SK-MEL-5 (cell line): ENCODE results near the gene GSN. TPM values are rescaled to one million over a fixed set of nuclear protein-coding genes. Genes with fewer than 3 reads are reported as not detected.

ENCODE experiments used
- DNase-seq: peaks from one replicate; pipeline ENCODE4 v3.0.0-alpha.2; 2016; ENCODE audit warnings: low read depth, low spot score
- in situ Hi-C: cut with HindIII; loops from 2 replicates; pipeline ENCODE4 v1.10.0; 2016; ENCODE audit warnings: low sequenced_read_pairs, high pct_unique_total_duplicates, low pct_unique_long_range_greater_than_20kb
- total RNA-seq: library from RNA; depleted of rRNA; stranded (reverse); fragments of >200 nt; shearing (Covaris generic); gene quantifications from 2 replicates; pipeline ENCODE4 v1.2.3, GENCODE V29; 2014

The GSN gene
- total RNA-seq, 1 experiment from 2014 or later: 343 TPM

DNA sequence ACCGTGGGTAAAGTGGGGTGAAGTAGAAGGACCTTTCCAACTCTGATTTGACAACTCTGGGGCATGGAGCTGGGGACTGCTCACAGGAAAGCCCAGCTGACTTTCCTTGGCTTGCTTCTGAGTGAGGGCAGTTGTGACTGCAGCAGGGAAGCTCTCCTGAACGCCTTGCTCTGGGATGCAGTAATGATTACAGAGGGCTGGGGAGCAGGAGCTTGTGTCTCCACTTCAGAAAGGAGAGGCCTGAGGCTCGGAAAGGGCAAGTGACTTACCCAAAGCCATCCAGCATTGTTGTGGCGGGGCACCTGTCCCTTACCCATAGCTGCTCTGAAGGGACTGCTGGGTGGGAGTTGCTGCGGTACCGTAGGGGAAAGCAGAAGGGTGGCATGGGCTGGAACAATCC is 41.2 kb downstream of the GSN start:
- in situ Hi-C loops: no loop called here
- no peak for DNase-seq

DNA sequence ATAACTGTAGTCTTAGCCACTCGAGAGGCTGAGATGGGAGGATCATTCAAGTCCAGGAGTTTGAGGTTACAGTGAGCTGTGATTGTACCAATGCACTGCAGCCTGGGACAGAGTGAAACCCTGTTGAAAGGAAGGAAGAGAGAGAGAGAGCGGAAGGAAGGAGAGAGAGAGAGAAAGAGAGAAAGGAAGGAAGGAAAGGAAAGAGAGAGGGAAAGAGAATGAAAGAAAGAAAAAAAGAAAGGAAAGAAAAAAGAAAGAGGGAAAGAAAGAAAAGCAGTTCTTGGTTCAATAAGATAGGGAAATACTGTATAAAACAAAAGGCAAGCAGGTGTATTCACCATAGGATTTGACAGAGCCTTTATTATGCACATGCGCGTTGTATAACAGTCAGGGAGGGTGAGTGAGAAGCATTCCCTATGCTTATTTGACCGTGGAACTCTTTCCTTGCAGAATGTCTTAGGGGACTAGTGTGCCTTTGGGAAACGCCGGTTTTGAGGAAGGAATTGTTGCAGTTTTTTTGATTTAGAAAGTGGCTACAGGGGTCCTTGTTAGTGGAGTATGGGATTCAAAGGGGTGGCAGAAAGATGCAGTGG is 42.0 kb downstream of the GSN start:
- in situ Hi-C loops: no loop called here
- DNase-seq: no peak

DNA sequence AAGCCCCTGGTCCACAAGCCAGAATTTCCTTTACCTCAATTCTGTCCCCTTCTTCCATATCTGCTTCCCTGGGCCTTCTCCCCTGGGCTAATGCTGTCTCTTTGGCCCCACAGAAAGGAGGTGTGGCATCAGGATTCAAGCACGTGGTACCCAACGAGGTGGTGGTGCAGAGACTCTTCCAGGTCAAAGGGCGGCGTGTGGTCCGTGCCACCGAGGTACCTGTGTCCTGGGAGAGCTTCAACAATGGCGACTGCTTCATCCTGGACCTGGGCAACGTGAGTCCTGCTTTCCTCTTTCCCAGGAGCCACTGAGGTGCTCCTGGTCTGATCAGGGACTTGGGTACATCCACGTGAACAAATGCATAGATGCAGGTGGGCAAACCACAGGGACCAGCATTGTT is 42.6 kb downstream of the GSN start:
- in situ Hi-C loops: no loop called here
- DNase-seq: no peak

DNA sequence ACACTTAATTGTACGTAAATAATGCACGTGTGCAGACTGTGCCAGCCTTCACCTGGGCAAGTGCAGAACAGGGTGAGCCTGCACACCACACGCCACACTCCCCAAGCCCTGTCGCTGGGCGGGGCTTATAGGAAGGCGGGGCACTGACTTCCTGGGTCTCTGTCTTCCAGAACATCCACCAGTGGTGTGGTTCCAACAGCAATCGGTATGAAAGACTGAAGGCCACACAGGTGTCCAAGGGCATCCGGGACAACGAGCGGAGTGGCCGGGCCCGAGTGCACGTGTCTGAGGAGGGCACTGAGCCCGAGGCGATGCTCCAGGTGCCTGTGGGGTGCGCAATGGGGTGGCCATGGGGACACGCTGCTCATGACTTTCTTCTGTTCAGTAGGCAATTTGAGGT is 44.2 kb downstream of the GSN start:
- no peak for DNase-seq
- in situ Hi-C loops: no loop called here

DNA sequence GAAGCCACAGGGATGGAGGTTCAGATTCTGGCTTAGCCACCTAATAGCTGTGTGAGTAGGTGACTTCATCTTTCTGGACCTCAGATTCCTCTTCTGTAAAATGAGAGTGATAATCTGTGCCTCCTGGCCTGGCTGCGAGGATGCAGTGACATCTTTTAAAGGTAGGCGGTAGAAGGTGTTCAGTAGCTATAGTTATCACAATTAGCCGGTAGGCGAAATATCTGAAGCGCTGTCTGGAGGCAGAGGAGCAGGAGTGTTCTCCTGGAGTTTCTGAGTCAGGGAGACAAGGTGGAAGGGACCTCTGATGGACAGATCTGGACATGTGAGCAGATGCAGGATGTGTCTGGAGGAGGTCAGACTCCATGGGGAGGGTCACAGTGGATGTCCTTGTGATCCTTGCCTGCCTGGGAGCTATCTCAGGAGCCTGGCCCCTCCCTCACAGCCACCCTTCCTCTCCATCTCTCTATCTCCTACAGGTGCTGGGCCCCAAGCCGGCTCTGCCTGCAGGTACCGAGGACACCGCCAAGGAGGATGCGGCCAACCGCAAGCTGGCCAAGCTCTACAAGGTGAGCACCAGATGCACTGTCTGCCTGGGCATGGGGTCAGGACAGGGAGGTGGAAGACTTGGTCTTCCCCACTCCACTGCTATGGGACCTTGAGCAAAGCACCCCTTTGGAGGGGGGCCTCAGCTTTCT is 45.6 kb downstream of the GSN start:
- in situ Hi-C loops: no loop called here

DNA sequence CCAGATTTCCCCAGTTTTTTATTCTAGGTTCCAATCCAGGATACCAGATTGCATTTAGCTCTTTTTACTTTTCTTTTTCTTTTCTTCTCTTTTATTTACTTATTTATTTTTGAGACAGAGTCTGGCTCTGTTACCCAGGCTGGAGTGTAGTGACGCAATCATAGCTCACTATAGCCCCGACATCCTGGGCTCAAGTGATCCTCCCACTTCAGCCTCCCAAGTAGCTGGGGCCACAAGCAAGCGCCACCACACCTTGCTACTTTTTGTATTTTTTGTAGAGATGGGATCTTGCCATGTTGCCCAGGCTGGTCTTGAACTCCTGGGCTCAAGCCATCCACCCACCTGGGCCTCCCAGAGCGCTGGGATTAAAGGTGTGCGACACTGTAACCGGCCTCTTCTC is 48.4 kb downstream of the GSN start:
- DNase-seq: no peak
- in situ Hi-C loops: no loop called here

More for the DNA sequence above, 45.6 kb downstream of the GSN start:
- no peak for DNase-seq

DNA sequence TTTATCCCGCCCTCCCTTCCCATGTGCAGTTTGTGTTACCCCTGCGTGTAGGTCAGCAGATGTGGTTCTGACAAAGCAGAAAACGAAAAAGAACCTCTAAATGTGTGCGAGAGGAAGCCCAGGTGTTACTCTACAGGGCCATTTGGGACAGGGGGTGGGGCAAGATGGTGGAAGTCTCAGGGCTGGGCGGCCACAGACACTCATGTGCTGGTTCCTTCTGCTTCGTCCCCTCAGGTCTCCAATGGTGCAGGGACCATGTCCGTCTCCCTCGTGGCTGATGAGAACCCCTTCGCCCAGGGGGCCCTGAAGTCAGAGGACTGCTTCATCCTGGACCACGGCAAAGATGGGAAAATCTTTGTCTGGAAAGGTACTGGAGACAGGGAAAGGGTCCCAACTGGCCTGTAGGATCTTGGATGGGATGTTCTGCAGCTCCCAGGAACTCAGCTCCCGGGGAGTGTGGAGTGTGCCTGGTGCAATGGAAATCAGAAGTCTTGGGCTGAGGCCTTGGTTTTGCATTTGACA is 49.0 kb downstream of the GSN start:
- DNase-seq: no peak
- in situ Hi-C loops: no loop called here

DNA sequence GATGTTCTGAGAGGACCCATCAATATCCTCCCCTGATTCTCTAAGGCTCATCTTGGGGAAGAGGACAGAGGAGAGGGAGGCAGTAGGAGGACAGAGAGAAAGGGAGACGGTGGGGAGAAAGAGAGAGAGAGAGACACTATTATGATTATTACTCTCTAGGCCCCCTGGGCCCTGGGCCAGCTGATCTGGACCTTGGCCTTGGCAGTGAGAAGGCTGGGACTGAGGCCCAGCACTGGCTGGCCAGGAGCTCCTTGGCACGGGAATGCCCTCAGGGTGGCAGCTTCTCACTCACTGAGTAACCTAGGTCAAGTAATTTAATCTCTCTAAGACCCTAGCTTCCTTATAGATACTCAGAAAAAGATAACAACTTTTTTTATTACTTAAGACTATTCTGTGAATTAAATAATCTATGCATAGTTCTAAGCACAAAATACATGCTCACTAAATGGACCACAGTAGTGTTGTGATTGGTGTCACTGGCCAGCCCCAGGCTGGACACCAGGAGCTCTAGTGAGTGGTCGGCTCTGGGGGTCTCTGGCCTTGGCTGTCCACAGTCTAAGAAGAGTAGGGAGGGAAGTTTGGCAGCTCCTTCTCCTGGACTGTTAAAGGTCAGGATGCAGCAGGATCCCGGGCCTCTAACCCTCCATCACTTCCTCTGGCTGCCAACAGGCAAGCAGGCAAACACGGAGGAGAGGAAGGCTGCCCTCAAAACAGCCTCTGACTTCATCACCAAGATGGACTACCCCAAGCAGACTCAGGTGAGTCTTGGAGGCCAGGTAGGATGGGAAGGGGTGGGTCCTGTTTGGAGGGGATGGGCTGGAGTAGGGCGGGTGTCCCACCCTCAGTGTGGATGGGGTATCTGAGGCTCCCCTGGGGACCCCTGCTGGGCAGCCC is 50.0 kb downstream of the GSN start:
- in situ Hi-C loops: no loop called here
- DNase-seq: no peak

DNA sequence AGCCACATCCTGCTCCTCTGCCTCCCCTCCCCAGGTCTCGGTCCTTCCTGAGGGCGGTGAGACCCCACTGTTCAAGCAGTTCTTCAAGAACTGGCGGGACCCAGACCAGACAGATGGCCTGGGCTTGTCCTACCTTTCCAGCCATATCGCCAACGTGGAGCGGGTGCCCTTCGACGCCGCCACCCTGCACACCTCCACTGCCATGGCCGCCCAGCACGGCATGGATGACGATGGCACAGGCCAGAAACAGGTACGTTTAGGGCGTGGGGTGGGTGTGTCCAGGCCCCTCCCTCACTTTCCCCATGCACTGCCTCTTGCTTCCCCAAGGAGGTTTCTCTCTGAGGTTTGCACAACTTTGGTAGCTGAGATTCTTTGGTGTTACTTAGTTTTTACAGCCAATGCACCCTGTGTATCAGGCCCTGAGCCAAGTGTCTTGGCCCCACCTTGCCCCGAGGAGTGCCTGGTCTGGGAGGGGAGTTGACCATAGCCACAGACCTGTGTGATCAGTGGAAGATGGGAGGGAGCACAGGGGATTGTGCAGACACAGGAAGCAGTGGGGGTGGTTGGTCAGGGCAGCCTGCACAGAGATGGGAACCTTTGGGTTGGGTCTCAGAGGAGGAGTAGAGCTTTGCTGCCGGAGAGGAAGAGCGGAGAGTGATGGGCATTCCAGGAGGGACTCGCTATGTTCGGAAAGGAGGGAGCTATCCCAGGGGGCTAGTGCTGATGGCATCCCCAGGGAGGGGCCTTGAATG is 50.8 kb downstream of the GSN start:
- no peak for DNase-seq

DNA sequence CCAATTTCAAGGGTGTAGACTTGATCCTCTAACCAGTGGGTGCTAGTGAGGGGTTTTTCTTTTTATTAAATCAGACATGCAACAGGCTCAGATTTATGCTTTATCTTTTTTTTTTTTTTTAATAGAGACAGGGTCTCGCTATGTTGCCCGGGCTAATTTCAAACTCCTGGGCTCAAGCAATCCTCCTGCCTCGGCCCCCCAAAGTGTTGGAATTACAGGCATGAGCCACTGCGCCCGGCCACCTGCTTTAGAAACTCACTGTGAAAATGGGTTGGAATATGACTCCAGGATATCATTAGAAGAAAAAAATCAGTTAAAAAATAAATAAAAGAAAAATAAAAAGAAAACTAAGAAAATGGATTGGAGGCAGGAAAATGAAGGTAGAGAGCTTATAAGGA is 51.4 kb downstream of the GSN start:
- no peak for DNase-seq
- in situ Hi-C loops: no loop called here

More for the DNA sequence above, 50.8 kb downstream of the GSN start:
- in situ Hi-C loops: no loop called here

DNA sequence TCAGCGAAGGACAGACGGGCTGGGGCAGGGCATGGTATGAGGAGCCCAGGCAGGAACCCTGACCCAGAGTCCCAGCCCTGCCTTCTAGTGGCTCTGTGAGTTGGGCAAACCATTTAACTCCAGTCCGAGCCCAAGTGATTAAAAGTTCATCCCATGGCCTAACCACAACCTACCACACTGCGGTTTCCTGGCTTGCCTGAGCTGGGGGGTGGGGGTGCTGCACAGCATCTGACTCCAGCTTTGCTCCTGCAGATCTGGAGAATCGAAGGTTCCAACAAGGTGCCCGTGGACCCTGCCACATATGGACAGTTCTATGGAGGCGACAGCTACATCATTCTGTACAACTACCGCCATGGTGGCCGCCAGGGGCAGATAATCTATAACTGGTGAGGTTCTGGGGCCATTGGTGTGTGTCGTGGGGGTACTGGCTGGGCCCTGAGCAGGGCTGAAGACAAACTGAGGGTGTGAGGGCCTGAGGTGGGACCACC is 53.1 kb downstream of the GSN start:
- DNase-seq: no peak
- in situ Hi-C loops: no loop called here

DNA sequence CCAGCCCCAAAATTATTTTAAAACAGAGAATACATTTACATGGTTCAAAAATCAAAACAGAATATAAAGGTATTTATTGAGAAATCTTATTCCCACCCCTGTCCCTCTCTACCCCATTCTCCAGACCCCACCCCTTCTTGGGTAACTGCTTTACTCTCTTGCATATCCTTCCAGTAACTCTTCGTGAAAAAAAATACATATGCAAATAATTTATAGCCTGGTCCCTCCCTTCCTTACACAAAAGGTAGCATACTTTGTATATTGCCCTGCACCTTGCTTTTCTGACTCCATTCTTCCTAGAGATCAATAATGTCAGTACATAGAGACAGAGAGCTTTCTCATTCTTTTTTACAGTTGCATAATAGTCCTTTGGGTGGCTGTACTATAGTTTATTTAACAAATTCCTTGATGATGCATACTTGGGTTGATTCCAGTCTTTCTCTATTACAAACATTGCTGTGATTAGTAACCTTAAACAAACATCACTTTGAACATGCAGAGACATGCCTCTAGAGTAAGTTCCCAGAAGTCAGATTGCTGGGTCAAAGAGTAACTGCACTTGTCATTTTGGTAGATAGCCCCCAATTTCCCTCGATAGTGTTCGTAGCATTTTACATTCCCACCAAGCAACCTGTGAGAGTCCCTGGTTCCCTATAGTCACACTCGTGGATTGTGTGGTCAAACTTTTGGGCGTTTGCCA is 54.2 kb downstream of the GSN start:
- no peak for DNase-seq
- in situ Hi-C loops: no loop called here

DNA sequence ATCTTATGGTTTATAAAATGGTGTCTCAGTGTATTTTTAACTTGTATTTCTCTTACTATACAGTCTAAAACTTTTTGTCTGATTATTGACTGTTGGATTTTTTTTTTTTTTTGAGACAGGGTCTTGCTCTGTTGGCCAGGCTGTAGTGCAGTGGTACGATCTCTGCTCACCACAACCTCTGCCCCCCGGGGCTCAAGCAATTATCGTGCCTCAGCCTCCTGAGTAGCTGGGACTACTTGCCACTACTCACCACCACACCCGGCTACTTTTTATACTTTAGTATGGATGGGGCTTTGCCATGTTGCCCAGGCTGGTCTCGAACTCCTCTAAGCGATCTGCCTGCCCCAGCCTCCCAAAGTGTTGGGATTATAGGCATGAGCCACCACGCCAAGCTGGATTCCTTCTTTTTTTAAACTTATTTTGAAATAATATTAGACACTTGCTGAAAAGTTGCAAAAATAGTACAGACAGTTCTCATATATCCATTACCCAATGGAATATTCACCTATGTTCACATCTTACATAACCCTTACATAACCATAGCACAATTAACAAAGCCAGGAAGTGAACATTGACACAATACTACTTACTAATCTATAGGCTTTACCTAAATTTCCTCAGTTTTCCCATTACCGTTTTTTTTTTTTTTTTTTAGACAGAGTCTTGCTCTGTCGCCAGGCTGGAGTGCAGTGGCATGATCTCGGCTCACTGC is 54.9 kb downstream of the GSN start:
- no peak for DNase-seq
- in situ Hi-C loops: no loop called here

DNA sequence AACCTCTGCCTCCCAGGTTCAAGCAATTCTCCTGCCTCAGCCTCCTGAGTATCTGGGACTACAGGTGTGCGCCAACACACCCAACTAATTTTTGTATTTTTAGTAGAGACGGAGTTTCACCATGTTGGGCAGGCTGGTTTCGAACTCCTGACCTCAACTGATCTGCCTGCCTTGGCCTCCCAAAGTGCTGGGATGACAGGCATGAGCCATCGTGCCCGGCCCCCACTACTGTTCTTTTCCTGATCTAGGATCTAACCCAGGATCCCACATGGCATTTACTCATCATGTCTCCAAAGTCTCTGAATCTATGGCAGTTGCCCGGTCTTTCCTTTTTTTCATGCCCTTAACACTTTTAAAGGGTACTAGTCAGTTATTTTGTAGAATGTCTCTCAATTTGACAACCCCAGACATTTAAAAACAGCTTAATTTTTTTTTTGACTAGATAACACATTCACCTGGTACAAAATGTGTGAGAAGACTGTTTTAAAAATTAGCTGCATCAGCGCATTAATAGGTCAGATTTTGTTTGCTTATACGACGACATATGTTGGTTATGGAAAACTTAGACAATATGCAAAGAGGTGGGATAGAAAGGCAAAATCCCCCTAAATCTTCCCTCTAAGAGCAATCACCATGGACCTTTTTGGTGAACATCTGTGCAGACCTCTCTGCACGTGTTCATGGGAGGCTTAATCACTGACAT is 55.6 kb downstream of the GSN start:
- DNase-seq: no peak
- in situ Hi-C loops: no loop called here

DNA sequence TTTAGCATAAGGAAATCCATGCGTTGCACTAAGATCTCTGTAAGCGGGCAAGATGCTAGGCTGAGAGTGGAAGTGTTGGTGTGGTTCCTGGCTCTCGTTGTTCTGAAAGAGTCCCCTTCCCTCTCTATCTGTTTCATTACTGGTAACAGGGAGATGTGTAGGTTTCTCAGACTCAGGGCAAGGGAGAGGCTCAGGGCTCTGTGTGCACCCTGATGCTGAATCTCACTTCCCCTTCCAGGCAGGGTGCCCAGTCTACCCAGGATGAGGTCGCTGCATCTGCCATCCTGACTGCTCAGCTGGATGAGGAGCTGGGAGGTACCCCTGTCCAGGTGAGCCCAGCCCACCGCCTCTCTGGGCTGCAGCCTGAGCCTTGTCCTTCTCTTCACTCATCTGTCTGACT is 56.4 kb downstream of the GSN start:
- no peak for DNase-seq
- in situ Hi-C loops: no loop called here

DNA sequence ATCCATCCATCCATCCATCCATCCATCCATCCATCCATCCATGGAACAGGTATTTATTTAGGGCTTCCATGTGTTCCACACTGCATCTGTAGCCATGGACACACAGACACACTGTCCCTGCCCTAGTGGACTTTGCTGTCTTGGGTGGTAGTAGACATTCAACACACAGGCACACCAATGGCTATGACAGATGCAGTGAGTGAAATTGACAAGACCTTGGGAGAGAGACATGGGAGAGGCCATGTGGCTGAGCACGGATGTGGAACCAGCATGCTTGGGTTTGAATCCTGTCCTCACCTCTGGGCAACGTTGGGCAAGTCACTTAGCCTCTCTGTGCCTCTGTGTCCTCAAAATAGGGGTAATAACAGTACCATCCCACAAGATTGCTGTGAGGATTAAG is 56.8 kb downstream of the GSN start:
- DNase-seq: no peak
- in situ Hi-C loops: no loop called here
